NCI-H1105 treated with DMSO at 0.1 percent for 48 hours (cell line): ENCODE results near the gene ATM.
"Not testable (repeated sequence)": the region's sequence is repeated elsewhere in the genome, so short reads cannot be mapped to it uniquely, and the experiment has no call there.

Source experiments
- DNase-seq: peaks from one replicate; lab custom pipeline; 2025; lab: John Stamatoyannopoulos, UW

The ATM gene

DNA sequence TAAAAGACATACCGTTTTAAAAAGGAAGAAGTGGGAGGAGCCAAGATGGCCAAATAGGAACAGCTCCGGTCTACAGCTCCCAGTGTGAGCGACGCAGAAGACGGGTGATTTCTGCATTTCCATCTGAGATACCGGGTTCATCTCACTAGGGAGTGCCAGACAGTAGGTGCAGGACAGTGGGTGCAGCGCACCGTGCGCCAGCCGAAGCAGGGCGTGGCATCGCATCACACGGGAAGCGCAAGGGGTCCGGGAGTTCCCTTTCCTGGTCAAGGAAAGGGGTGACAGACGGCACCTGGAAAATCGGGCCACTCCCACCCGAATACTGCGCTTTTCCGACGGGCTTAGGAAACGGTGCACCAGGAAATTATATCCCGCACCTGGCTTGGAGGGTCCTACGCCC is 150.6 kb downstream of the ATM start:
- not testable (repeated sequence) for DNase-seq

DNA sequence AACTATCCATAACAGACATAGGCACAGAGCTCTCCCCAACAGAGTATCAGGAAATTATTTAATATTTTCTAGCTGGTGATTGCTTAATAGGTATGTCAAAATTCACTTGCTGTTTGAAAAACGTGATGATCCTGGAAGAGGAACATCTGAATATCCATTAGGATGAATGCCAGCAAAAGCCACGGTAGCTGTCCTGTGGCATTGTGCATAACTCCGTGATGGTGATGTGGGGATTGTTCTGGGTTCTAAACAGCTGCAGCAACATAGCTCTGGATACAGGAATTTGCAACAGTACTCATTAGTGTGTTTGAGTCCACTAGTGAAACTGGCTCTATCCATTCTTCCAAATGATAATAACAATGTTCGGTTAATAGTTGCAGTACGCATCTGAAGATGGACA is 165.7 kb downstream of the ATM start:
- DNase-seq = no peak

GRCh38 chr11:108392353-108392752 is 169.5 kb downstream of the ATM start:
- no peak for DNase-seq

GRCh38 chr11:108393046-108393445 is 170.2 kb downstream of the ATM start:
- DNase-seq = no peak

DNA sequence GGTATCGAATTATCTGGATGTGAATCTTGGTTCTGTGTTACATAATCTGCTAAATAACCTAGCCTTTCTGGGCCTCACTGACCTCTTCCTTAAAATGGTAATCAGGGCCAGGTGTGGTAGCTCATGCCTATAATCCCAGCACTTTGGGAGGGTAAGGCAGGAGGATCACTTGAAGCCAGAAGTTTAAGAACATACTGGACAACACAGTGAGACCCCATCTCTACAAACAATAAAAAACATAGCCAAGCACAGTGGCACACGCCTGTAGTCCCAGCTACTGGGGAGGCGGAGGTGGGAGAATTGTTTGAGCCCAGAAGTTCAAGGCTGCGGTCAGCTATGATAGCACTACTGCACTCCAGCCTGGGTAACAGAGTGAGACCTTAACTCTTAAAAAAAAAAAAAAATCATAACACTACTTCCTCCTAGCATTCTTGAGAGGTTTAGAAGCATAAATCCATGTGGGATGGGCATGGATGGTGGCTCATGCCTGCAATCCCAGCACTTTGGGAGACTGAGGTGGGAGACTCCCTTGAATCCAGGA is 171.9 kb downstream of the ATM start:
- no peak for DNase-seq

DNA sequence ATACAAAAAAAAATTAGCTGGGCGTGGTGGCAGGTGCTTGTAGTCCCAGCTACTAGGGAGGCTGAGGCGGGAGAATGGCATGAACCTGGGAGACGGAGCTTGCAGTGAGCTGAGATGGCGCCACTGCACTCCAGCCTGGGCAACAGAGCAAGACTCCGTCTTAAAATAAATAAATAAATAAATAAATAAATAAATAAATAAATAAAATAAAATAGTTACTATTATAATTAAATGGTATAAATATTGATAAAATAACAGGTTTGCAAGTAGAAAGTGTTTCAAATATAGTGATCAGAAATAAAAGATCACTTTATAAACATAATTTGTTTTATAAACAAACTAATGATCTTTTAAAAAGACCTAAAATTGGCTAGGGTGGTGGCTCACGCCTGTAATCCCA is 173.8 kb downstream of the ATM start:
- not testable (repeated sequence) for DNase-seq

- no peak for DNase-seq
Observed at GRCh38 chr11:108398439-108398838, 175.6 kb downstream of the ATM start.

GRCh38 chr11:108402241-108402640 is 179.4 kb downstream of the ATM start:
- no peak for DNase-seq

DNA sequence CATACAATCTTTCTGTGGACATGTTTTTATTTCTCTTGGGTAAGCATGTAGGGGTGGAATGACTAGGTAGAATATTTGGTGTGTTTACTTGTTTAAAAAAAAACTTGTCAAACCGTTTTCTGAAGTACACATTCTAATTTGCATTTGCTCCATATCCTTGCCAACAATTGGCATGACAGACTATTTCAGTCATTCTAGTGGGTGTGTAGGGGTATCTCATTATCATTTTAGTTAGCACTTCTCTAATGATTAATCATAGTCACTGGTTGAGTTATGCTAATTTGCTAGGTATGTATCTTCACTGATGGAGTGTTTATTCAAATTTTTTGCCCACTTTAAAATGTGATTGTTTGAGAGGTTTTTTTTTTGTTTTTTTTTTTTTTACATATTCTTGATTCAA is 180.2 kb downstream of the ATM start:
- DNase-seq = no peak

DNA sequence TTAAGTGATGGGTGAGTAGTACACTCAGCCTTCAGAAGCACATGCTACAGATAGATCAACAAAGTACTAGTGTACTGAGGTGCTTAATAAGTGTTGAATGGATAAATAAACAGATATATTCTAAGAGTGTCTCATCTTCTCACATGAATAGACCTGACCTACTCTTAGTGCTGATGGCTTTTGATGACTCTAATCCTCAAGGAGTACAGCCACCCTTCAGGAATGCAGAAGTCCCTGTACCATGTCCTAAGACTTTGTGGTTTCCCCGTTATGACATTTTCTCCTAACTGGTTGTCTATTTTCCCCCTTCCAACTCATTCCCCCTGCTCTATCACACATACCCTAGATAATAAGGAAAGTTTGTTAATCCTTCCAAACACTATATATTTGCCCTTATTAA is 182.8 kb downstream of the ATM start:
- no peak for DNase-seq

GRCh38 chr11:108414958-108415357 is 192.1 kb downstream of the ATM start:
- no peak for DNase-seq

DNA sequence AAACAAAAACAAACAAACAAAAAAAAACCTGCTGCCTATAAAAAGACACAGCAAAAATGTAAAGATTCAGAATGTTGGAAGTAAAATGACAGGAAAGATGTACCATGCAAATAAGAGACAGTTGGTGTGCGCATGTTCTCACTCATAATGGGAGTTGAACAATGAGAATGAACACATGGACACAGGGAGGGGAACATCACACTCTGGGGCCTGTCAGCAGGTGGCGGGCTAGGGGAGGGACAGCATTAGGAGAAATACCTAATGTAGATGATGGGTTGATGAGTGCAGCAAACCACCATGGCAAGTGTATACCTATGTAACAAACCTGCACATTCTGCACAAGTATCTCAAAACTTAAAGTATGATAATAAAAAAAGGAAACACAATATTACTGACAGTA is 194.7 kb downstream of the ATM start:
- not testable (repeated sequence) for DNase-seq
